CD14-positive monocyte (primary cell): ENCODE data around the gene SCN5A. TPM values are rescaled to one million over a fixed set of nuclear protein-coding genes. Genes with fewer than 3 reads are reported as not detected.
"Not testable (repeated sequence)": the region's sequence is repeated elsewhere in the genome, so short reads cannot be mapped to it uniquely, and the experiment has no call there.

Experiments
- DNase-seq, 3 donors: peaks; one replicate each; pipeline ENCODE4 v3.0.0-alpha.2; 2011 to 2022
- H2AFZ ChIP-seq: 2 replicates; pipeline ENCODE4 v1.6.0; 2012; ENCODE audit warnings: mild to moderate bottlenecking, low read depth, low read length, inconsistent platforms; ENCODE audit not compliant: insufficient read depth, poor library complexity, severe bottlenecking
- H3K27ac ChIP-seq, 2 donors: 1 replicate in 1 of 2; 2 replicates in 1 of 2; pipeline ENCODE4 v1.5.1; 2012 to 2013; ENCODE audit warnings: low read length in 2 of 2, control low read depth in 1 of 2, inconsistent platforms in 1 of 2, low read depth in 1 of 2, mild to moderate bottlenecking in 1 of 2
- H3K27me3 ChIP-seq, 2 donors: one replicate each; pipeline versions ENCODE4 v1.6.0 to v1.6.1; 2011 to 2013; ENCODE audit warnings: low read length in 2 of 2; ENCODE audit not compliant: control insufficient read depth in 2 of 2, insufficient read depth in 2 of 2
- H3K36me3 ChIP-seq, 2 donors: replicated peaks in 1 of 2; 1 replicate in 1 of 2; 2 replicates in 1 of 2; pipeline versions ENCODE4 v1.5.1 to v1.6.1; 2012 to 2013; ENCODE audit warnings: low read length in 2 of 2, control low read depth in 1 of 2, inconsistent platforms in 1 of 2, mild to moderate bottlenecking in 1 of 2; ENCODE audit not compliant: insufficient read depth in 2 of 2, control insufficient read depth in 1 of 2
- H3K4me1 ChIP-seq, 2 donors: 1 replicate in 1 of 2; 2 replicates in 1 of 2; pipeline versions ENCODE4 v1.5.1 to v1.6.1; 2012 to 2013; ENCODE audit warnings: low read length in 2 of 2, control low read depth in 1 of 2, inconsistent platforms in 1 of 2, mild to moderate bottlenecking in 1 of 2, moderate library complexity in 1 of 2; ENCODE audit not compliant: insufficient read depth in 2 of 2, control insufficient read depth in 1 of 2
- H3K4me2 ChIP-seq: replicated peaks from 2 replicates; pipeline ENCODE3; 2012; ENCODE audit warnings: low read length, moderate library complexity, mild to moderate bottlenecking; ENCODE audit not compliant: poor library complexity, severe bottlenecking; ENCODE audit errors: extremely low read depth
- H3K4me3 ChIP-seq, 3 experiments: fragments of 200-600 bp in 1 of 3; sonication (generic) in 1 of 3; replicated peaks in 1 of 3; 1 replicate in 2 of 3; 2 replicates in 1 of 3; pipeline ENCODE4 v1.5.1; 2011 to 2013; ENCODE audit warnings: low read length in 3 of 3, mild to moderate bottlenecking in 3 of 3, control low read depth in 2 of 3, low read depth in 2 of 3, inconsistent platforms in 1 of 3, moderate library complexity in 1 of 3
- H3K79me2 ChIP-seq: 2 replicates; pipeline ENCODE4 v1.6.0; 2012; ENCODE audit warnings: mild to moderate bottlenecking, control low read depth, inconsistent platforms, low read length, moderate library complexity; ENCODE audit not compliant: insufficient read depth
- H3K9ac ChIP-seq: 2 replicates; pipeline ENCODE4 v1.6.0; 2017; ENCODE audit warnings: low read length, mild to moderate bottlenecking; ENCODE audit not compliant: insufficient read depth, poor library complexity, severe bottlenecking
- H3K9me3 ChIP-seq, 2 donors: replicated peaks in 1 of 2; 1 replicate in 1 of 2; 2 replicates in 1 of 2; pipeline versions ENCODE4 v1.5.1 to v1.6.1; 2012 to 2013; ENCODE audit warnings: low read length in 2 of 2, control low read depth in 1 of 2; ENCODE audit not compliant: control insufficient read depth in 1 of 2, insufficient read depth in 1 of 2
- H4K20me1 ChIP-seq: 2 replicates; pipeline ENCODE4 v1.6.0; 2012; ENCODE audit warnings: mild to moderate bottlenecking, low read length, control low read depth, moderate library complexity; ENCODE audit not compliant: insufficient read depth
- H3K27ac Mint-ChIP-seq, 7 donors: one replicate each; pipeline ENCODE4 v1.8.0; 2020; ENCODE audit warnings: mild to moderate bottlenecking in 7 of 7, mixed read lengths in 7 of 7, moderate library complexity in 6 of 7, inconsistent platforms in 2 of 7
- H3K27me3 Mint-ChIP-seq, 3 donors: one replicate each; pipeline ENCODE4 v1.8.0; 2021 to 2022; ENCODE audit warnings: low read depth in 3 of 3, mild to moderate bottlenecking in 3 of 3, mixed read lengths in 3 of 3, moderate library complexity in 3 of 3, inconsistent platforms in 1 of 3
- H3K36me3 Mint-ChIP-seq, 2 donors: one replicate each; pipeline ENCODE4 v1.8.0; 2020; ENCODE audit warnings: mixed read lengths in 2 of 2, inconsistent platforms in 1 of 2, mild to moderate bottlenecking in 1 of 2
- H3K4me1 Mint-ChIP-seq: one replicate; pipeline ENCODE4 v1.8.0; 2020; ENCODE audit warnings: mild to moderate bottlenecking, mixed read lengths
- H3K4me3 Mint-ChIP-seq, 2 donors: one replicate each; pipeline ENCODE4 v1.8.0; 2020; ENCODE audit warnings: mild to moderate bottlenecking in 2 of 2, mixed read lengths in 2 of 2, moderate library complexity in 1 of 2
- H3K9me3 Mint-ChIP-seq, 7 donors: one replicate each; pipeline ENCODE4 v1.8.0; 2020 to 2022; ENCODE audit warnings: mixed read lengths in 7 of 7, mild to moderate bottlenecking in 6 of 7, moderate library complexity in 6 of 7, inconsistent platforms in 2 of 7
- WGBS: methylation state at CpG from one replicate; pipeline ENCODE4 v1.1.5; 2013; ENCODE audit warnings: missing lambda C conversion rate; ENCODE audit not compliant: insufficient coverage; 5-methylcytosine and 5-hydroxymethylcytosine counted together
- intact Hi-C, 2 donors: fragments of 100-400 bp; cut with micrococcal nuclease; formaldehyde crosslinking; loops; one replicate each; pipeline versions ENCODE4 v1.15.0 to v1.15.1; 2023
- polyA plus RNA-seq, 3 donors: library from polyadenylated mRNA; depleted of rRNA in 1 of 3; unstranded in 2 of 3; stranded (reverse) in 1 of 3; fragments of 300-500 nt in 2 of 3; fragments of >200 nt in 1 of 3; fragmentation: Illumina TruSeq in 2 of 3; gene quantifications; 1 replicate in 2 of 3; 2 replicates in 1 of 3; pipeline ENCODE4 v1.2.3, GENCODE V29; 2012 to 2021
- TF ChIP-seq, protein P1 (sequence below): fragments of 200-600 bp; IDR thresholded peaks from one replicate; pipeline ENCODE4 v1.8.0; 2022; ENCODE audit warnings: antibody characterized with exemption, mild to moderate bottlenecking

Gene SCN5A
- polyA plus RNA-seq, 3 donors = not detected

DNA sequence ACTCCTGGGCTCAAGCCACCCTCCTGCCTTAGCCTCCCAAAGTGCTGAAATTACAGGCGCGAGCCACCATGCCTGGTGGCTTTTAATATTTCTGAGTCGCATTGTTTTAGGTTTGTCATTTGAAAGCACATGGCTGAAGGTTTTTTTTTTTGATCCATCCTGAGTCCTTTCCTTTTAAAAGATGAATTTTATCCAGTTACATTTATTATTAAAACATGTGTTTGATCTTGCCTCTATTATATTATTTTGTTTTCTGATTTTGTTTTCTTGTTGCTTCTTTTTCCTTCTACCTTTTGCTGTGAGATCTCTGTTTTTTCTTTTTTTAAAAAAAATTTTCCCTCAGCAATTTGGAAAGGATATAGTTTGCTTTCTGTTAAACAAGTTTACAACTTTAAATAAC, 76.4 kb downstream of the SCN5A start:
- no peaks in the 10 kb centered on the region for H3K36me3 ChIP-seq
- WGBS = no CpG with 5 or more reads among the region's 3 CpGs

GRCh38 chr3:38567498-38567897, 82.0 kb downstream of the SCN5A start:
- H3K27me3 ChIP-seq = no peaks in the 10 kb centered on the region
- Mint-ChIP-seq H3K27ac (peak overlapping the region in 1 of 7 donors; percentile 9), H3K4me3 (no peak overlapping the region), H3K9me3 (peaks cover 0 to 11% (median 5%) of the 10 kb centered on the region in 7 donors), H3K4me1 (peaks cover 8% of the 10 kb centered on the region), H3K27me3 (peaks cover 0 to 1% (median 1%) of the 10 kb centered on the region in 3 donors), H3K36me3 (no peaks in the 10 kb centered on the region)
- DNase-seq = no peak
- WGBS = 90% methylated on average over 3 of the region's 4 CpGs
- H3K9me3 ChIP-seq = no peaks in the 10 kb centered on the region
- H3K4me2 ChIP-seq = no peak overlapping the region
- no peak overlapping the region for H3K27ac ChIP-seq
- H3K36me3 ChIP-seq = no peaks in the 10 kb centered on the region
- no peaks in the 10 kb centered on the region for H3K4me1 ChIP-seq
- no peak overlapping the region for H2AFZ ChIP-seq
- no peaks in the 10 kb centered on the region for H3K79me2 ChIP-seq
- H3K9ac ChIP-seq = no peak overlapping the region
- no peak overlapping the region for H3K4me3 ChIP-seq
- TF ChIP-seq, protein P1, sequence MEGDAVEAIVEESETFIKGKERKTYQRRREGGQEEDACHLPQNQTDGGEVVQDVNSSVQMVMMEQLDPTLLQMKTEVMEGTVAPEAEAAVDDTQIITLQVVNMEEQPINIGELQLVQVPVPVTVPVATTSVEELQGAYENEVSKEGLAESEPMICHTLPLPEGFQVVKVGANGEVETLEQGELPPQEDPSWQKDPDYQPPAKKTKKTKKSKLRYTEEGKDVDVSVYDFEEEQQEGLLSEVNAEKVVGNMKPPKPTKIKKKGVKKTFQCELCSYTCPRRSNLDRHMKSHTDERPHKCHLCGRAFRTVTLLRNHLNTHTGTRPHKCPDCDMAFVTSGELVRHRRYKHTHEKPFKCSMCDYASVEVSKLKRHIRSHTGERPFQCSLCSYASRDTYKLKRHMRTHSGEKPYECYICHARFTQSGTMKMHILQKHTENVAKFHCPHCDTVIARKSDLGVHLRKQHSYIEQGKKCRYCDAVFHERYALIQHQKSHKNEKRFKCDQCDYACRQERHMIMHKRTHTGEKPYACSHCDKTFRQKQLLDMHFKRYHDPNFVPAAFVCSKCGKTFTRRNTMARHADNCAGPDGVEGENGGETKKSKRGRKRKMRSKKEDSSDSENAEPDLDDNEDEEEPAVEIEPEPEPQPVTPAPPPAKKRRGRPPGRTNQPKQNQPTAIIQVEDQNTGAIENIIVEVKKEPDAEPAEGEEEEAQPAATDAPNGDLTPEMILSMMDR = no peak
- intact Hi-C loops = no loop called here
- no peaks in the 10 kb centered on the region for H4K20me1 ChIP-seq

More for the DNA sequence above, 76.4 kb downstream of the SCN5A start:
- H3K4me1 ChIP-seq = no peaks in the 10 kb centered on the region
- H4K20me1 ChIP-seq = no peaks in the 10 kb centered on the region
- intact Hi-C loops = no loop called here
- no peak overlapping the region for H2AFZ ChIP-seq
- DNase-seq = no peak
- H3K9me3 ChIP-seq = peaks cover 0 to 4% of the 10 kb centered on the region in 2 donors
- H3K4me2 ChIP-seq = no peak overlapping the region
- no peaks in the 10 kb centered on the region for H3K79me2 ChIP-seq
- H3K4me3 ChIP-seq = no peak overlapping the region
- Mint-ChIP-seq H3K4me1 (no peaks in the 10 kb centered on the region), H3K27ac (no peak overlapping the region), H3K36me3 (no peaks in the 10 kb centered on the region), H3K27me3 (peaks cover 0 to 6% (median 3%) of the 10 kb centered on the region in 3 donors), H3K9me3 (peaks cover 0 to 13% (median 8%) of the 10 kb centered on the region in 7 donors), H3K4me3 (no peak overlapping the region)
- H3K9ac ChIP-seq = no peak overlapping the region
- no peaks in the 10 kb centered on the region for H3K27me3 ChIP-seq
- no peak overlapping the region for H3K27ac ChIP-seq
- TF ChIP-seq, protein P1 = no peak

- H3K9me3 ChIP-seq, H3K4me3 Mint-ChIP-seq, H3K9ac ChIP-seq, H3K36me3 Mint-ChIP-seq, H3K4me3 ChIP-seq, H2AFZ ChIP-seq, H3K36me3 ChIP-seq, H3K4me1 ChIP-seq, H3K27ac ChIP-seq, H4K20me1 ChIP-seq, H3K27me3 Mint-ChIP-seq, H3K9me3 Mint-ChIP-seq, H3K4me1 Mint-ChIP-seq, intact Hi-C loops, H3K79me2 ChIP-seq, H3K4me2 ChIP-seq, DNase-seq, H3K27me3 ChIP-seq: not testable (repeated sequence)
- peak overlapping the region in 1 of 7 donors; percentile 42 for H3K27ac Mint-ChIP-seq
- WGBS = 62% methylated on average over 3 of the region's 7 CpGs
Observed at GRCh38 chr3:38566794-38567193, 82.7 kb downstream of the SCN5A start.
